Measurements from ENCODE around the gene PPP1R1B.
A peak's percentile ranks its signal among the peaks of the same experiment; 100 is the strongest.

The PPP1R1B gene

GRCh38 chr17:39673335-39674081 lies 46.8 kb downstream of the PPP1R1B start:
- Histone ChIP-seq H3K27me3 (ENCODE audit: control insufficient read depth, insufficient read depth, low read length) (peaks cover 29% of the 10 kb centered on the region), H3K9me3 (ENCODE audit: control insufficient read depth, low read length) (no peaks in the 10 kb centered on the region), H3K4me3 (ENCODE audit: low read length) (no peak overlapping the region), H3K9ac (ENCODE audit: low read length) (no peak overlapping the region), H3K4me1 (ENCODE audit: control insufficient read depth, insufficient read depth, low read length) (peaks cover 75% of the 10 kb centered on the region), H3K36me3 (ENCODE audit: control insufficient read depth, insufficient read depth, low read length) (no peaks in the 10 kb centered on the region)

GRCh38 chr17:39674179-39674578 lies 47.4 kb downstream of the PPP1R1B start:
- Histone ChIP-seq H3K9me3 (ENCODE audit: control insufficient read depth, low read length) (no peaks in the 10 kb centered on the region), H3K36me3 (ENCODE audit: control insufficient read depth, insufficient read depth, low read length) (no peaks in the 10 kb centered on the region), H3K27me3 (ENCODE audit: control insufficient read depth, insufficient read depth, low read length) (peaks cover 26% of the 10 kb centered on the region), H3K4me3 (ENCODE audit: low read length) (no peak overlapping the region), H3K4me1 (ENCODE audit: control insufficient read depth, insufficient read depth, low read length) (peaks cover 79% of the 10 kb centered on the region), H3K9ac (ENCODE audit: low read length) (peak overlapping the region; percentile 57)

- Histone ChIP-seq H3K36me3 (ENCODE audit: control insufficient read depth, insufficient read depth, low read length) (peaks cover 3% of the 10 kb centered on the region), H3K4me1 (ENCODE audit: control insufficient read depth, insufficient read depth, low read length) (peaks cover 86% of the 10 kb centered on the region), H3K9me3 (ENCODE audit: control insufficient read depth, low read length) (no peaks in the 10 kb centered on the region), H3K9ac (ENCODE audit: low read length) (peak overlapping the region; percentile 57), H3K27me3 (ENCODE audit: control insufficient read depth, insufficient read depth, low read length) (peaks cover 19% of the 10 kb centered on the region), H3K4me3 (ENCODE audit: low read length) (no peak overlapping the region)
Measured at GRCh38 chr17:39674702-39675389, 48.1 kb downstream of the PPP1R1B start.

- Histone ChIP-seq H3K27me3 (ENCODE audit: control insufficient read depth, insufficient read depth, low read length) (peaks cover 12% of the 10 kb centered on the region), H3K36me3 (ENCODE audit: control insufficient read depth, insufficient read depth, low read length) (peaks cover 3% of the 10 kb centered on the region), H3K4me3 (ENCODE audit: low read length) (no peak overlapping the region), H3K9me3 (ENCODE audit: control insufficient read depth, low read length) (no peaks in the 10 kb centered on the region), H3K4me1 (ENCODE audit: control insufficient read depth, insufficient read depth, low read length) (peaks cover 89% of the 10 kb centered on the region), H3K9ac (ENCODE audit: low read length) (peak overlapping the region; percentile 57)
Measured at GRCh38 chr17:39675390-39676082, 48.8 kb downstream of the PPP1R1B start.

- Histone ChIP-seq H3K9me3 (ENCODE audit: control insufficient read depth, low read length) (no peaks in the 10 kb centered on the region), H3K27me3 (ENCODE audit: control insufficient read depth, insufficient read depth, low read length) (peaks cover 5% of the 10 kb centered on the region), H3K4me3 (ENCODE audit: low read length) (no peak overlapping the region), H3K36me3 (ENCODE audit: control insufficient read depth, insufficient read depth, low read length) (peaks cover 3% of the 10 kb centered on the region), H3K4me1 (ENCODE audit: control insufficient read depth, insufficient read depth, low read length) (peaks cover 82% of the 10 kb centered on the region), H3K9ac (ENCODE audit: low read length) (peak overlapping the region; percentile 57)
Measured at GRCh38 chr17:39676198-39676819, 49.6 kb downstream of the PPP1R1B start.

GRCh38 chr17:39677072-39677471 lies 50.3 kb downstream of the PPP1R1B start:
- Histone ChIP-seq H3K36me3 (ENCODE audit: control insufficient read depth, insufficient read depth, low read length) (peaks cover 3% of the 10 kb centered on the region), H3K27me3 (ENCODE audit: control insufficient read depth, insufficient read depth, low read length) (no peaks in the 10 kb centered on the region), H3K9ac (ENCODE audit: low read length) (peak overlapping the region; percentile 57), H3K4me3 (ENCODE audit: low read length) (no peak overlapping the region), H3K4me1 (ENCODE audit: control insufficient read depth, insufficient read depth, low read length) (peaks cover 74% of the 10 kb centered on the region), H3K9me3 (ENCODE audit: control insufficient read depth, low read length) (no peaks in the 10 kb centered on the region)

- H3K9me3 ChIP-seq (ENCODE audit: control insufficient read depth, low read length) = no peaks in the 10 kb centered on the region
- H3K9ac ChIP-seq (ENCODE audit: low read length) = peak overlapping the region; percentile 0
- peaks cover 3% of the 10 kb centered on the region for H3K36me3 ChIP-seq (ENCODE audit: control insufficient read depth, insufficient read depth, low read length)
- H3K27me3 ChIP-seq (ENCODE audit: control insufficient read depth, insufficient read depth, low read length) = no peaks in the 10 kb centered on the region
- H3K4me3 ChIP-seq (ENCODE audit: low read length) = no peak overlapping the region
- H3K4me1 ChIP-seq (ENCODE audit: control insufficient read depth, insufficient read depth, low read length) = peaks cover 67% of the 10 kb centered on the region
Measured at GRCh38 chr17:39677542-39678339, 51.0 kb downstream of the PPP1R1B start.

GRCh38 chr17:39678340-39679116 lies 51.8 kb downstream of the PPP1R1B start:
- Histone ChIP-seq H3K9ac (ENCODE audit: low read length) (peak overlapping the region; percentile 68), H3K4me3 (ENCODE audit: low read length) (no peak overlapping the region), H3K4me1 (ENCODE audit: control insufficient read depth, insufficient read depth, low read length) (peaks cover 66% of the 10 kb centered on the region)

GRCh38 chr17:39679521-39680192 lies 52.9 kb downstream of the PPP1R1B start:
- Histone ChIP-seq H3K9me3 (ENCODE audit: control insufficient read depth, low read length) (no peaks in the 10 kb centered on the region), H3K36me3 (ENCODE audit: control insufficient read depth, insufficient read depth, low read length) (peaks cover 3% of the 10 kb centered on the region), H3K9ac (ENCODE audit: low read length) (peak overlapping the region; percentile 68), H3K4me1 (ENCODE audit: control insufficient read depth, insufficient read depth, low read length) (peaks cover 61% of the 10 kb centered on the region), H3K27me3 (ENCODE audit: control insufficient read depth, insufficient read depth, low read length) (no peaks in the 10 kb centered on the region), H3K4me3 (ENCODE audit: low read length) (no peak overlapping the region)

More at GRCh38 chr17:39678340-39679116, 51.8 kb downstream of the PPP1R1B start:
- Histone ChIP-seq H3K36me3 (ENCODE audit: control insufficient read depth, insufficient read depth, low read length) (peaks cover 3% of the 10 kb centered on the region), H3K9me3 (ENCODE audit: control insufficient read depth, low read length) (no peaks in the 10 kb centered on the region), H3K27me3 (ENCODE audit: control insufficient read depth, insufficient read depth, low read length) (no peaks in the 10 kb centered on the region)

- peaks cover 35% of the 10 kb centered on the region for H3K4me1 ChIP-seq (ENCODE audit: control insufficient read depth, insufficient read depth, low read length)
- H3K9me3 ChIP-seq (ENCODE audit: control insufficient read depth, low read length) = no peaks in the 10 kb centered on the region
- H3K36me3 ChIP-seq (ENCODE audit: control insufficient read depth, insufficient read depth, low read length) = peaks cover 3% of the 10 kb centered on the region
- H3K9ac ChIP-seq (ENCODE audit: low read length) = no peak overlapping the region
- H3K4me3 ChIP-seq (ENCODE audit: low read length) = no peak overlapping the region
- no peaks in the 10 kb centered on the region for H3K27me3 ChIP-seq (ENCODE audit: control insufficient read depth, insufficient read depth, low read length)
Measured at GRCh38 chr17:39683295-39683939, 56.7 kb downstream of the PPP1R1B start.
